SKM-1 (cell line): ENCODE data around the gene EXOC4.
A peak's percentile ranks its signal among the peaks of the same experiment; 100 is the strongest.
"Not testable (repeated sequence)": the region's sequence is repeated elsewhere in the genome, so short reads cannot be mapped to it uniquely, and the experiment has no call there.

Experiments
- DNase-seq: peaks from one replicate; lab custom pipeline; 2025; ENCODE audit not compliant: unreplicated experiment; lab: John Stamatoyannopoulos, UW

Gene EXOC4

GRCh38 chr7:133609806-133610205 lies 356.9 kb downstream of the EXOC4 start:
- DNase-seq, result no peak

DNA sequence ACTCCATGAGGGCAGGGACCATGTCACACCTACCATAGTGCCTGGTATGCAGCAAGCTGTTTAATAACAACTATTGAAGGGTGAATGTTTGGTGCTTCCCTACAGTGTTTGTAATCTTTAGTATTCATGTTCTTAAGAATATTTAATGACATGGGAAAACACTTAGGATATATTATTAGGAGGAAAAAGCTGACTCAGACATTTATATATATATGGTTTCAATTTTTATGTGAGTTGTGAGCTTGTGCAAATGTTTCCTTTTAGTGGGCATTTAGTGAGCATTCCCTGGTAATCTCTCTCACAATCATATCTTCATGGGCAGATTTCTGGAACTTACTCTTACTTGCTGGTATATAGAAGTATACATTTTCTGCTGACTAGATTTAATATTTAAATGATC lies 359.1 kb downstream of the EXOC4 start:
- DNase-seq, result no peak

DNA sequence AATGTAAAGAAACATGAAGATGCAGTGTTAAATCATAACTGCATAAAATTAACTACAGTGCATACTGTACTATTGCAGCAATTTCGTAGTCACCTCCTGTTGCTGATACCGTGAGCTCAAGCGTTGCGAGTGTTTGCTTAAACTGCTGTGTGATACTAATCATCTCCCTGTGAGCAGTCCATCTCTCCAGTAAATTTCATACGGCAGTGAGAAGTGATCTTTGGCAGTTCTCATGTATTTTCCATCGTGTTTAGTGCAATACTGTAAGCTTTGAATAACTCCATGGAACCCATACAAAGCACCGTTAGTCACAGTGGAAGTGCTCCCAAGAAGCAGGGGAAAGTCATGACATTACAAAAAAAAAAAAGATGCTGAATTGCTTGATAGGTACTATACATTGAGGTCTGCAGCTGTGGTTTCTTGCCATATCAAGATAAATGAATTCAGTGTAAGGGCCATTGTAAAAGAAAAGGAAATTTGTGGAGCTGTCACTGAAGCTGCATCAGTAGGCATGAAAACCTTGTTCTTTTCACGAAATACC lies 360.4 kb downstream of the EXOC4 start:
- no peak for DNase-seq

GRCh38 chr7:133614251-133614650 lies 361.4 kb downstream of the EXOC4 start:
- DNase-seq, result no peak

DNA sequence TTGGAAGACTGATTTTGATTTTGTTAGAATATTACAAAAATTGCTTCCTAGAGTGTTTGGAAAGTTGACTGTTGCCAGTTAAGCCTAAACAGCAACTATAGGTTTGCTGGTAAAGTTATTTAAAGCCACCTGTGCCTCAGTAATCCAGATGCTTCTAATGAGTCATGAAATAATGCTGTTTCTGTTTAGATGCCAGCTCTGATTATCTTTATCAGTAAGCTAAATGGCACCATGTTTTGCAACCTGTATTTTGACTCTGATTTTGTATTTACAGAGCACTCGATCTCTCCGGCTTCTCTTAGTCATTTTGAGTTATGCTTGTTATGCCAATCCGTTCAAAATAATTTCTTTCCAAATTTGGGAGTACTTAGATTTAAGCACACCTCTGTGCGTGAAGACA lies 366.1 kb downstream of the EXOC4 start:
- no peak for DNase-seq

DNA sequence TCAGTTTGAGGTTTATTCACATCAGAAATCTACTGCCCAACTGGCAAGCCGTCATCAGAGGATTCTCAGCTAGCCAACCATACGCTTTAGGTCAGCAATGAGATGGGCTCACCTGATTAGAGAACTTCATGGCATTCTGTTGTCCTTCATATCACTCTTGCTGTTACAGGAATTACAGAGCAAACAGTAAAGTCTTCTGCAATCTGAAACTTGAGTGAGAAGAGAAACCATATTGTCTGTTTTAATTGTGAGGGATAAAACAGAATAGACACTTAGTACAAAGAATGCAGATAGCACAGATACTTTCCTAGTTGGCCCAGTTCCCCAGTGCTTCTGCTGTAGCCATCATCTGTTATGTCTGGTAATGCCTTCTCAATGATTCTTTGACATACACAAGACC lies 366.6 kb downstream of the EXOC4 start:
- DNase-seq, result no peak

DNA sequence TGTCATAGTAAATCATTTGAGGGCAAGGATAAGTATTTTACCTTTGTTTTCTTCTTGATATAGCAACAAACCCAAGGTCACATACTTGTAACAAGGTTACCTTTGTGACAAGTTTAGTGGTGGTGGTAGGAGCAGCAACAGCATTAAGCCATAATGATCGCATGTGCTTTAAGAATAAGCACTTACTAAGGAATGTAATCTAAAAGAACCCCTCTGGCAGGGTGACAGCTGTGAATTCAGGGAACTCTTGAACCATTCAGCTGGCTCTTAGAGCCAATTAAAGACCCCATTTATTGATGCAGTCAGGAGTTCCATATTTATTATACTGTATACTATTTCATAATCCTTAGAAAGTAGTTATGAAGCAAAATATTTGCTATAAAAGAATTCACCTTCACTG lies 370.8 kb downstream of the EXOC4 start:
- DNase-seq, result no peak

DNA sequence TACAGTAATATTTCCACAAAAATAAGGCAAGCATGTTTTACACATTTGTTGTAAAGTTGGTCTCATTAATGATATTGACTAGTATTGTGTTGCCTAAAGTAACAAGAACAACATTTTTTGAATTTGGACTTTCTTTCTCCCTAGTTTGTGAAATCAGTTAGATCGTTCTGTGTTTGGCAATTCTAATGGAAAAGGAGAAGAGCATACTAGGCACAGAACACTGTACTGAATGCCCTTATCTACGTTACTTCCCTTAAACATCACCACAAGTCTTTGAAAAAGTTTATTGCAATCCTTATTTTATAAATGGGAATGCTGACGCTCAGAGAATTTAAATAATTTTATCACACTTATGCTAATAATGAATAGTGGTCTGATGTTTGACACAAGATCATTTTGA lies 372.2 kb downstream of the EXOC4 start:
- peak; percentile 16 for DNase-seq

DNA sequence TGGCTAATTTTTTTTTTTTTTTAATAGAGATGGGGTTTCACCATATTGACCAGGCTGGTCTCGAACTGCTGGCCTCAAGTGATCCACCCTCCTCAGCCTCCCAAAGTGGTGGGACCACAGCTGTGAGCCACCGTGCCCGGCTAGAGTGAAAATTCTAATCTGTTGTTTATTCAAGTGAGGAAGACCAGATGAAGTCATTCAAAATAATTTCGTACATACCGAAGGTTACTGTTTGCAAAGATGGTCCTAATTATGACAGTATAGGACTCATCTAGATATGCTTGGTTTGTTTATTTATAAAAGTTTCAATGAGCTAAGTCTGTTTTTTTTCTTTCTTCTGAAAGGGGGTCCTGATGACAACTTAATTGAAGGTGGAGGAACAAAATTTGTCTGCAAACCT lies 376.8 kb downstream of the EXOC4 start:
- no peak for DNase-seq

DNA sequence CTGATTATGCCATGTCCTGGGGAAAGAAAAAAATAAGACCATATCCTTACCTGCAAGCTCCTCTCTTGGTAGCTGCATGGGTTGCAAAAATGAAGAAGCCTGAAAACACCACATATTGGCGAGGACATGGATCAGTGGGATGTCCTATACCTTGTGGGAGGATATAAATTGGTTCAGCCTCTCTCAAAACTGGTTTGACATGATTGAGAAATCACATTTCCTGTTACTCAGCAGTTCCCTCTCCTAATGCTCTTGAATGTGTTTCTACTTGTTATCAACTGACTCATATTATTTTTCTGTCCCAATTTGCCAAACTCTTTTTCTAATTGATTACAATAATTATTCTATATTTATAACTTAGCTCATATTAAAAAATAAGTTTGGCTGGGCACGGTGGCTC lies 380.2 kb downstream of the EXOC4 start:
- DNase-seq, result peak; percentile 61

DNA sequence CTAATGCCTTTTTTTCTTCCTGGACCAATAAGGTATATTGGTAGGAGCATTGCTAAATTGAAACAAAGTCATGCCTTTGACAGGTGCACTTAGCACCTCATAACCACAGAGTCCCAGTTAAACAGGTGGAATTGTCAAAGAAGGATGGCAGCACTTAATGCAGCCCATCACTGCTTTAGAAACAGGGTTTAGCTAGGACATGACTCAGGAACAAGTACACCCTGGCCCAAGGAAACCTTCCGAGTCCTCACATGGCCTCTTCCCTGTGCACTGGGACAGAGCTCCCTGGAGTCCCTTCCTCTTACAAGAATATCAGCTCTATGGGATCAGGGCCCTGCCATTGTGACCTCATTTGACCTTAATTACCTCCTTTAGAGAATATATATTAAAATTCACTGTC lies 382.7 kb downstream of the EXOC4 start:
- DNase-seq, result no peak

DNA sequence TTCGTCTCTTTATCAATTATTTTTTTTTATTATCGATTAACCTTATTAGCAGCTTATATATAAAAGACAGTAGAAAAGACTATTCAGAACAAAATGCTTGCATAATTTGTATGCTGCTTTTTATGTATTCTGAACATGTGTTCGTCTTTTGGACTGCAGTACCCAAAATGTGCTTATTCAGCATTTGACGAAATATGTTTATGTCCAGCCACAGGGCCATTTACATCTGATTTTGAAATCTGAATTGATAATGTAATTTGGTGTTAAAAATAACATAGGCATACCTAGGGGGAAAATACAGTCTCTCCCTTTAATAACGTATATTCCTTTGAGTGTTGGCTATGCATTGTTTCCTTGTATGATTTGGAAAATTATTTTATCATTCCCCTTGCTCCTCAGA lies 386.0 kb downstream of the EXOC4 start:
- DNase-seq, result no peak

DNA sequence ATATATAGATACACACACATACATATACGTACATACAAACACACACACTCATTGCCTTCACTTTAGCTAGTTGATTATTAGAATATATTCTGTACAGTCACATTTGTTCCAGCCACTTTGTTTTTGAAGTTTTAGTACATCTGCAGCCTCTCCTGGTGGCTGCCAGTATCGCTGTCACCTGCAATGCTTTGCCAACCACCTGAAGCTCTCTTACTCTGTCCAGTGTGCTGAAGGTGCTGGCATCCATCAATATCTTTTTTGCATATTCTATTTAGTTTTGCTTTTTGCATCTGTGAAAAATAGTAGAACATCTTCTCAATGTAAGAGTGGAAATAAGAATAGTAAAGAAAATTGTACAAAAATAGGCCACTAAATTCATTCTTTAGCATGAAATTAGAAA lies 388.6 kb downstream of the EXOC4 start:
- no peak for DNase-seq

DNA sequence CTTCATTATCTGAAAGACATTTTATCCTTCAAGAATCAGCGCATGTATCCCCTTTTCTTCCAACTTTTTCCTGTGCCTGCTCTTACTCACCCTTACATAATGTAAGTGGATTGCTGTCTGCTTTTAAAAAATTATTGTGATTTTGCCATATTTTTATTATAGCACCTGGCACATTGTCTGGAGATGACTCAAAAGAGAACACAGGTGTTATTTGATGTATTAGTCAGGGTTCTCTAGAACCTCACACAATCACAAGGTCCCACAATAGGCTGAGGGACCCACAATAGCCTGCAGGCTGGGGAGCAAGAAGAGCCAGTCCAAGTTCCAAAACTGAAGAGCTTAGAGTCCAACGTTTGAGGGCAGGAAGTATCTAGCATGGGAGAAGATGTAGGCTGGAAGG lies 390.0 kb downstream of the EXOC4 start:
- DNase-seq, result no peak

GRCh38 chr7:133643652-133644051 lies 390.8 kb downstream of the EXOC4 start:
- not testable (repeated sequence) for DNase-seq

GRCh38 chr7:133645884-133646391 lies 393.1 kb downstream of the EXOC4 start:
- peak; percentile 40 for DNase-seq

GRCh38 chr7:133646472-133647315 lies 393.8 kb downstream of the EXOC4 start:
- DNase-seq, result no peak

- DNase-seq, result no peak
Measured at GRCh38 chr7:133649593-133649992, 396.7 kb downstream of the EXOC4 start.

DNA sequence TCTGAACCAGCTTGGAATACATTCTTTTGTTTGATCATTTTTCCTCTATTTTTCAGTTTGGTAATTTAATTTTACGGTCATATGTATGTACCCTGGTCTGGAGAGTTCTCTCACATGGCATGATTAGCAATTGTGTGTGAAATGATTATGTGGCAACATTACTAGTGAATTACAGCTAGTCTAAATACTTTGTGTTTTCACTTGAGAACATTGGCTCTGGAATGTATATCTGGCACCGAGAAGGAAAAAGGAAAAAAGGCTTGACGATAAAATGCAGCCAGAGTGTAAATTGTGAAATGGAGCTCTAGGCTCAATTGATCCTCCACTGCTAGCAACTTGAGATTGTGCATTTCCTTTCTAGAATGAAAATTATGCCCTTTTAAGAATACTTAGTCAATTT lies 397.2 kb downstream of the EXOC4 start:
- DNase-seq, result no peak

DNA sequence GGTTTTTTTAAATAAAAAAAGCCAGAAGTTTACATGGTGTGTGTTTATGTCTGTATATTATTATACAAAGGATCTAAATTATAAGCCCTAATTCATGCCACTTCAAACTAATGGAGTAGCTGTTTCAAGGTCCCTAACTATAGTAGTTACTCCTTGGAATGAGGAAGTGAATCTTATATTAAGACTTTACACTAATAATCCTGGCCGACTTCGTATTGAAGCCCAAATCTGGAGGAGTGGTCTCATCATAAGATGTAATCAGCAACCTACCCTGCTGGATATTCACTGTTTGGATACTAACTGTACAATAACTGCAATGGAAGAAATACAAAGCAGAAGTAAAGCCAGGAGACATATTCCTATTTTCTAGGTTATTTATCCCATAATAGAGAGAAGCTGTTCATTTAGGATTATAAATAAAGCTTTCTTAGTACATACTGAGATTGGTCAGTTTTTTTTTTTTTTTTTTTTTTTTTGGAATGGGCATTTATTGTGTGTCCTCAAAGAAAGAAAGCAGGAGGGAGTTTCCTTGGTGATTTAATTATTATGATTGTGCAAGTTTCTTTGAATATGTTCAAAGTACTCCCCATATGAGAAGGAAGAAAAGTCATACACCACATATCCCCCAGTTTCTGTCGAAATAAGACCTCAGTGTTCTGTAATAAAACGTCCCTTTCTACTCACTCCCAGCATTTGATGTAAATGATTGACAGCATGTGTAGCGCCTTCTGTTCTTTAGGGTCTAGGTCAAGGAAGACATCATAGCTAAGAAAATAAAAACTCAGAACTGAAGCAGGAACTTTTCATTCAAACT lies 397.8 kb downstream of the EXOC4 start:
- DNase-seq, result peak; percentile 10

DNA sequence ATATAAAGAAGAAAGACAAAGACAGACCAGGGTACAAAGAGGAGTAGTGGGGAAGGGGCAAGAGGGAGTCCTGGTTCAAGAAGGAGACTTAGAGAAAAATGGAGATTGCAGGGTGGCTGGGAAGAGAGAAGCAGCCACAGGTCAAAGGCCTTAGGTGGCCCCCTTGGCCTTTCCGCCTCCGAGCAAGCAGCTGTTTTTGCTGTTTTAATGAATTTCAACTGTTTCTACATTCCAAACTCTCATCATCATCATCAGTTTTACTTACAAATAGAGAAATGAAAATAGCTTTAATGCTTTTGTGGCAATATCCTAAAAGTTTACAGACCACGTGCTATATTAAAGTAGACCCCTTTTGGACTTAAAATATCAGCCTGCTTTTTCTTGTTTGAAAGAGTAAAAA lies 399.7 kb downstream of the EXOC4 start:
- no peak for DNase-seq

GRCh38 chr7:133654547-133654946 lies 401.7 kb downstream of the EXOC4 start:
- DNase-seq, result no peak
